Activated B cell treated with CpG ODN at 0.5 μM for 24 hours (primary cell): Measurements from ENCODE around the gene DEPDC5. TPM values are rescaled to one million over a fixed set of nuclear protein-coding genes. Genes with fewer than 3 reads are reported as not detected.
"Not testable (repeated sequence)": the region's sequence is repeated elsewhere in the genome, so short reads cannot be mapped to it uniquely, and the experiment has no call there.

Experiments
- ATAC-seq: fragments of 200-7000 bp; cut with Tn5 transposase; one replicate; pipeline ENCODE4 v1.10.0; 2021; ENCODE audit warnings: low read depth, mild to moderate bottlenecking, moderate library complexity
- CTCF ChIA-PET: fragments of 350-600 bp; sonication (Branson Sonifier 250); formaldehyde crosslinking; loops from one replicate; lab custom pipeline; 2021; ENCODE audit warnings: antibody characterized with exemption; lab: Charles Lee
- POLR2A ChIA-PET: fragments of 350-600 bp; sonication (Branson Sonifier 250); formaldehyde crosslinking; loops from one replicate; lab custom pipeline; 2021; ENCODE audit warnings: antibody characterized with exemption; lab: Charles Lee
- DNase-seq: peaks from one replicate; pipeline ENCODE4 v3.0.0; 2022
- H3K27ac Mint-ChIP-seq: one replicate; pipeline ENCODE4 v1.8.0; 2020; ENCODE audit warnings: mixed read lengths
- H3K27me3 Mint-ChIP-seq: one replicate; pipeline ENCODE4 v1.8.0; 2021; ENCODE audit warnings: mixed read lengths
- H3K36me3 Mint-ChIP-seq: one replicate; pipeline ENCODE4 v1.8.0; 2021; ENCODE audit warnings: low read depth, mixed read lengths
- H3K4me1 Mint-ChIP-seq: one replicate; pipeline ENCODE4 v1.8.0; 2021; ENCODE audit warnings: mixed read lengths
- H3K4me3 Mint-ChIP-seq: one replicate; pipeline ENCODE4 v1.8.0; 2020; ENCODE audit warnings: mild to moderate bottlenecking, mixed read lengths
- H3K9me3 Mint-ChIP-seq: one replicate; pipeline ENCODE4 v1.8.0; 2020; ENCODE audit warnings: mixed read lengths
- intact Hi-C: fragments of 100-400 bp; cut with micrococcal nuclease; formaldehyde crosslinking; loops from one replicate; pipeline ENCODE4 v1.15.1; 2024
- total RNA-seq: library from RNA; stranded (reverse); gene quantifications from 2 replicates; pipeline ENCODE4 v1.2.3, GENCODE V29; 2022
- TF ChIP-seq, protein P1 (sequence below): fragments of 200-600 bp; IDR thresholded peaks from one replicate; pipeline ENCODE4 v1.8.0; 2022; ENCODE audit warnings: antibody characterized with exemption, mild to moderate bottlenecking

DEPDC5 gene
- total RNA-seq, 1 donor from 2014 or later, result 79.1 TPM

DNA sequence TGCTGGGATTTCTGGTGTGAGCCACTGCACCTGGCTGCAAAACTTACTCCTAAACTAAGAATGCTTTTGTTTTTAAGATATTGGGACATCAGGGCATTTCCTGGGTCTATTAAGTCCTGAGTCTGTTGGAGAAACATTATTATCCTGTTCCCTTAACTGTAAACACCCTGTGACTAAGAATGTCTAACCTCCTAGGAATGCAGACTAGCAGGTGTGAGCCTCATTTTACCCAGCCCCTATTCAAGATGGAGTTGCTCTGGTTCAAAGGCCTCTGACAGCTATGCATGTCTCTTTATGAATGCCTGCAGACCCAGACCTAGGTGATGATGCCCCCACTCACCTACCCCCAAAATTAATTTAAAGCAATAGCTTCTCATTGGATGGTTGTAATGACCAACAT, 46.2 kb downstream of the DEPDC5 start:
- peaks cover 7% of the 10 kb centered on the region for H3K4me1 Mint-ChIP-seq
- TF ChIP-seq, protein P1, sequence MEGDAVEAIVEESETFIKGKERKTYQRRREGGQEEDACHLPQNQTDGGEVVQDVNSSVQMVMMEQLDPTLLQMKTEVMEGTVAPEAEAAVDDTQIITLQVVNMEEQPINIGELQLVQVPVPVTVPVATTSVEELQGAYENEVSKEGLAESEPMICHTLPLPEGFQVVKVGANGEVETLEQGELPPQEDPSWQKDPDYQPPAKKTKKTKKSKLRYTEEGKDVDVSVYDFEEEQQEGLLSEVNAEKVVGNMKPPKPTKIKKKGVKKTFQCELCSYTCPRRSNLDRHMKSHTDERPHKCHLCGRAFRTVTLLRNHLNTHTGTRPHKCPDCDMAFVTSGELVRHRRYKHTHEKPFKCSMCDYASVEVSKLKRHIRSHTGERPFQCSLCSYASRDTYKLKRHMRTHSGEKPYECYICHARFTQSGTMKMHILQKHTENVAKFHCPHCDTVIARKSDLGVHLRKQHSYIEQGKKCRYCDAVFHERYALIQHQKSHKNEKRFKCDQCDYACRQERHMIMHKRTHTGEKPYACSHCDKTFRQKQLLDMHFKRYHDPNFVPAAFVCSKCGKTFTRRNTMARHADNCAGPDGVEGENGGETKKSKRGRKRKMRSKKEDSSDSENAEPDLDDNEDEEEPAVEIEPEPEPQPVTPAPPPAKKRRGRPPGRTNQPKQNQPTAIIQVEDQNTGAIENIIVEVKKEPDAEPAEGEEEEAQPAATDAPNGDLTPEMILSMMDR, result no peak
- H3K4me3 Mint-ChIP-seq, result no peak overlapping the region
- peaks cover 62% of the 10 kb centered on the region for H3K36me3 Mint-ChIP-seq
- ChIA-PET POLR2A (interaction anchor here (0.7 kb wide), 1 partner anchor 18 kb away, joined by 3 read pairs; no protein-coding TSS in a partner anchor), CTCF (no interaction called here)
- H3K27ac Mint-ChIP-seq, result no peak overlapping the region
- DNase-seq, result no peak
- ATAC-seq, result no peak
- H3K9me3 Mint-ChIP-seq, result no peaks in the 10 kb centered on the region
- intact Hi-C loops, result no loop called here
- no peaks in the 10 kb centered on the region for H3K27me3 Mint-ChIP-seq

GRCh38 chr22:31800861-31801260, 47.0 kb downstream of the DEPDC5 start:
- CTCF ChIA-PET, H3K27me3 Mint-ChIP-seq: not testable (repeated sequence)
- H3K36me3 Mint-ChIP-seq, result peaks cover 70% of the 10 kb centered on the region

DNA sequence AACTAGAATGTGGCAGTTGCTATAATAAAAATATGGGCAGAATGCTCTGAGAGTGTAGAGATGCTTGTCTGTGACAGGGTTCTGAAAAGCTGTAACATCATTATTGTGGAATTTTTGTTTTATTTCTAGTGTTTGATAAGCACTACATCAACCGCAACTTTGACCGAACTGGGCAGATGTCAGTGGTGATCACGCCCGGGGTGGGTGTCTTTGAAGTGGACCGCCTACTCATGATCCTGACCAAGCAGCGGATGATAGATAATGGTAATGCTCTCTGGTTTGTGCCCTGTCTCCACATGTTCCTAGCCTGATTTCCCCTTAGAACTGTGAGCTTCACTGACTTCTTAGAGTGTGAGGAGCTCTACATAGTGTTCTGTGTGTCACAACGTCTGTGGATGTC, 48.8 kb downstream of the DEPDC5 start:
- no peaks in the 10 kb centered on the region for H3K9me3 Mint-ChIP-seq
- no peaks in the 10 kb centered on the region for H3K4me1 Mint-ChIP-seq
- POLR2A ChIA-PET, result no interaction called here

More at GRCh38 chr22:31800861-31801260, 47.0 kb downstream of the DEPDC5 start:
- ATAC-seq, H3K4me3 Mint-ChIP-seq, H3K9me3 Mint-ChIP-seq, H3K4me1 Mint-ChIP-seq, DNase-seq, H3K27ac Mint-ChIP-seq, POLR2A ChIA-PET, intact Hi-C loops: not testable (repeated sequence)

GRCh38 chr22:31806751-31807150, 52.9 kb downstream of the DEPDC5 start:
- intact Hi-C loops, result no loop called here
- DNase-seq, result no peak
- TF ChIP-seq, protein P1, result no peak
- ATAC-seq, result no peak
- Mint-ChIP-seq H3K4me3 (no peak overlapping the region), H3K27me3 (no peaks in the 10 kb centered on the region), H3K9me3 (no peaks in the 10 kb centered on the region), H3K4me1 (no peaks in the 10 kb centered on the region), H3K36me3 (peaks cover 83% of the 10 kb centered on the region), H3K27ac (no peak overlapping the region)
- POLR2A ChIA-PET, result no interaction called here
- CTCF ChIA-PET, result no interaction called here

More for the DNA sequence above, 48.8 kb downstream of the DEPDC5 start:
- Mint-ChIP-seq H3K27ac (no peak overlapping the region), H3K27me3 (no peaks in the 10 kb centered on the region), H3K36me3 (peaks cover 72% of the 10 kb centered on the region), H3K4me3 (no peak overlapping the region)
- TF ChIP-seq, protein P1, result no peak
- CTCF ChIA-PET, result no interaction called here
- DNase-seq (no peak), ATAC-seq (no peak)
- intact Hi-C loops, result no loop called here

DNA sequence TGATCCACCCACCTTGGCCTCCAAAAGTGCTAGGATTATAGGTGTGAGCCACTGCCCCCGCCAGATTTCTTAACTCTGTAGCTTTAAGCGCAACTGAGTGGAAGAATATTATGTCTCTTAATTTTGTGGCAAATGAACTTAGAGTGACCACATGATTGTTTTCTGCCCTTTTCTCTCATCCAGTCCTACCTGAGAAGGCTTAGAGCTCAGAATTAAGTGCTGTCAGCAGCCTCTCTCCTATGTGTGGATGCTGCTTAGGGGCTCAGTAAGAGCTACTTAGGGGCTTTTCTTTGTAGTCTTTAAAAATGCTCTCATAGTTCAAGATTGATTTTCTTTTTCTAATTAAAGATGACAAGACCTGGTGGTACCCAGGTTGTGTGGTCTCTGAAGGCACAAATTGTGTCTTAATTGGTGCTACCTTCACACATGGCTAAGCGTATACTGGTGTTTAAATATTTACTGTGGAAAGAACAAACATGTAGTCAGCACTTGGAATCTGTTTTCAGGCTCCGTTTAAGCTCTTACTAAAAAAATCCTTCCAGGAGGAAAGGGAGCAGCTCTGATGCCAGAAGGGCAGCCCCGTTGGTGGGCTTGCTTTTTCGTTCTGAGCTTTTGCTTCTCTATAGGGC, 59.3 kb downstream of the DEPDC5 start:
- Mint-ChIP-seq H3K27ac (no peak overlapping the region), H3K9me3 (no peaks in the 10 kb centered on the region), H3K27me3 (no peaks in the 10 kb centered on the region), H3K36me3 (peaks cover 80% of the 10 kb centered on the region), H3K4me1 (no peaks in the 10 kb centered on the region), H3K4me3 (no peak overlapping the region)
- ChIA-PET POLR2A (interaction anchor here (0.7 to 1.0 kb wide), 3 partner anchors 8 to 24 kb away, joined by 3 to 6 read pairs (median 3); no protein-coding TSS in a partner anchor), CTCF (no interaction called here)
- TF ChIP-seq, protein P1, result no peak
- intact Hi-C loops, result no loop called here
- DNase-seq (no peak), ATAC-seq (no peak)

GRCh38 chr22:31813898-31814297, 60.1 kb downstream of the DEPDC5 start:
- not testable (repeated sequence) for H3K27ac Mint-ChIP-seq

More at GRCh38 chr22:31813898-31814297, 60.1 kb downstream of the DEPDC5 start:
- CTCF ChIA-PET, intact Hi-C loops, POLR2A ChIA-PET, ATAC-seq, H3K4me3 Mint-ChIP-seq, H3K27me3 Mint-ChIP-seq, H3K9me3 Mint-ChIP-seq, DNase-seq, H3K4me1 Mint-ChIP-seq: not testable (repeated sequence)
- peaks cover 88% of the 10 kb centered on the region for H3K36me3 Mint-ChIP-seq
